Activated CD4-positive, alpha-beta T cell treated with anti-CD3 and anti-CD28 coated beads for 1 hour (primary cell): ENCODE results near the gene KIAA1217.
"Not testable (repeated sequence)": the region's sequence is repeated elsewhere in the genome, so short reads cannot be mapped to it uniquely, and the experiment has no call there.

Experiments
- DNase-seq: peaks from one replicate; pipeline ENCODE4 v3.0.0-alpha.2; 2020

The KIAA1217 gene

GRCh38 chr10:24415455-24416125 is 206.7 kb downstream of the KIAA1217 start:
- no peak for DNase-seq

- no peak for DNase-seq
These were observed 207.3 kb downstream of the KIAA1217 start for GRCh38 chr10:24416248-24416647.

- DNase-seq, result no peak
These were observed 208.1 kb downstream of the KIAA1217 start for GRCh38 chr10:24417053-24417452.

- no peak for DNase-seq
These were observed 209.6 kb downstream of the KIAA1217 start for GRCh38 chr10:24418532-24418931.

GRCh38 chr10:24419066-24419465 is 210.1 kb downstream of the KIAA1217 start:
- DNase-seq, result no peak

- no peak for DNase-seq
These were observed 216.2 kb downstream of the KIAA1217 start for GRCh38 chr10:24425151-24425550.

GRCh38 chr10:24427678-24428409 is 218.9 kb downstream of the KIAA1217 start:
- no peak for DNase-seq

- DNase-seq, result no peak
These were observed 219.5 kb downstream of the KIAA1217 start for GRCh38 chr10:24428410-24428782.

- no peak for DNase-seq
These were observed 221.7 kb downstream of the KIAA1217 start for GRCh38 chr10:24430591-24430990.

GRCh38 chr10:24432478-24433416 is 223.8 kb downstream of the KIAA1217 start:
- DNase-seq, result no peak

GRCh38 chr10:24433705-24434104 is 224.8 kb downstream of the KIAA1217 start:
- no peak for DNase-seq

GRCh38 chr10:24434961-24435360 is 226.0 kb downstream of the KIAA1217 start:
- DNase-seq, result no peak

- no peak for DNase-seq
These were observed 226.4 kb downstream of the KIAA1217 start for GRCh38 chr10:24435374-24435773.

- no peak for DNase-seq
These were observed 228.4 kb downstream of the KIAA1217 start for GRCh38 chr10:24437302-24437701.

GRCh38 chr10:24438800-24439199 is 229.9 kb downstream of the KIAA1217 start:
- DNase-seq, result no peak

GRCh38 chr10:24439935-24440334 is 231.0 kb downstream of the KIAA1217 start:
- no peak for DNase-seq

- DNase-seq, result no peak
These were observed 232.2 kb downstream of the KIAA1217 start for GRCh38 chr10:24440817-24441797.

GRCh38 chr10:24442234-24442633 is 233.3 kb downstream of the KIAA1217 start:
- no peak for DNase-seq

GRCh38 chr10:24442641-24443174 is 233.8 kb downstream of the KIAA1217 start:
- DNase-seq, result not testable (repeated sequence)

- no peak for DNase-seq
These were observed 235.4 kb downstream of the KIAA1217 start for GRCh38 chr10:24444337-24444736.

GRCh38 chr10:24445958-24446357 is 237.0 kb downstream of the KIAA1217 start:
- DNase-seq, result not testable (repeated sequence)

- no peak for DNase-seq
These were observed 237.8 kb downstream of the KIAA1217 start for GRCh38 chr10:24446739-24447138.
